ENCODE results near the gene LRP1. TPM values are rescaled to one million over a fixed set of nuclear protein-coding genes. Genes with fewer than 3 reads are reported as not detected.

Gene LRP1
- total RNA-seq, 1 donor from 2014 or later = 369 TPM

- H3K27me3 Mint-ChIP-seq (ENCODE audit: low read depth, unreplicated experiment) = no peaks in the 10 kb centered on the region
- no peak for FAIRE-seq
- TF ChIP-seq, protein P1, sequence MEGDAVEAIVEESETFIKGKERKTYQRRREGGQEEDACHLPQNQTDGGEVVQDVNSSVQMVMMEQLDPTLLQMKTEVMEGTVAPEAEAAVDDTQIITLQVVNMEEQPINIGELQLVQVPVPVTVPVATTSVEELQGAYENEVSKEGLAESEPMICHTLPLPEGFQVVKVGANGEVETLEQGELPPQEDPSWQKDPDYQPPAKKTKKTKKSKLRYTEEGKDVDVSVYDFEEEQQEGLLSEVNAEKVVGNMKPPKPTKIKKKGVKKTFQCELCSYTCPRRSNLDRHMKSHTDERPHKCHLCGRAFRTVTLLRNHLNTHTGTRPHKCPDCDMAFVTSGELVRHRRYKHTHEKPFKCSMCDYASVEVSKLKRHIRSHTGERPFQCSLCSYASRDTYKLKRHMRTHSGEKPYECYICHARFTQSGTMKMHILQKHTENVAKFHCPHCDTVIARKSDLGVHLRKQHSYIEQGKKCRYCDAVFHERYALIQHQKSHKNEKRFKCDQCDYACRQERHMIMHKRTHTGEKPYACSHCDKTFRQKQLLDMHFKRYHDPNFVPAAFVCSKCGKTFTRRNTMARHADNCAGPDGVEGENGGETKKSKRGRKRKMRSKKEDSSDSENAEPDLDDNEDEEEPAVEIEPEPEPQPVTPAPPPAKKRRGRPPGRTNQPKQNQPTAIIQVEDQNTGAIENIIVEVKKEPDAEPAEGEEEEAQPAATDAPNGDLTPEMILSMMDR (IDR thresholded peaks at IDR 0.05; ENCODE audit: insufficient read depth, low read depth, low read length) = no peak
- TF ChIP-seq EZH2 (IDR thresholded peaks at IDR 0.05; ENCODE audit: insufficient read depth, low read length) = no peak
Measured at GRCh38 chr12:57138526-57139272, 10.4 kb downstream of the LRP1 start.

DNA sequence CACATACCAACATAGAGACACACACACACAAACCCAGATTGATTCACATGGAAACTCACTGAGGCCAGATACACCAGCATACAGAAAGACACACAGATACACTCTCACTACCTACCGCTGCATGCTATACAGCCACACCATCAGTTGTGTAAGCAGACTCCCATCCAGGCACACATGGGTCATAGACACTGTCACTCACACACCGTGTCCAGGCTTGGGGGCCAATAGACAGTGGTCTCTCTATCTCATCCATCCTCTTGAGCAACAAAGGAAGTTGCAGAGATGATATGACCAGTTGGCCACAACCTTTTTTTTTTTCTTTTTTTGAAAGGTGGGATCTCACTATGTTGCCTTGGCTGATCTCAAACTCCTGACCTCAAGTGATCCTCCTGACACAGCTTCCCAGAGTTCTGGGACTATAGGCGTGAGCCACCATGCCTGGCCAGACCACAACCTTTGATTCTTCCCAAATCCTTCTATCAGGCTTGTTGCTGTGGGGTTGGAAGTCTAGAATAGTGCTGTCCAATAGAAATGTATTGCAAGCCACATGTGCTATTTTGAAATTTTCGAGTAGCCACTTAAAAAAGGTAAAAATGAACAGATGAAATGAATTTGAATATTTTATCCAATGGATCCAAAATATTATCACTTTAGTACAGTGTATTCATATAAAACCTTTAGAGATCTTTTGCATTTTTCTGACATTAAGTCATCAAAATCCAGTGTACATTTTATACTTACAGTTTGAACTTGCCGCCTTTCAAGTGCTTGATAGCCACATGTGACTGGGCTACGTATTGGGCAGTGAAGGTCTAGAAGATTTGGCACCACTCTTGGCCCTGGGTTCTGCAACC is 11.7 kb downstream of the LRP1 start:
- Histone ChIP-seq H3K36me3 (ENCODE audit: insufficient read depth, low read length) (peaks cover 45% of the 10 kb centered on the region), H3K9ac (ENCODE audit: low read length) (no peak overlapping the region), H3K27me3 (ENCODE audit: insufficient read depth, low read length) (no peaks in the 10 kb centered on the region), H3K4me2 (ENCODE audit: low read length) (no peak overlapping the region), H3K27ac (ENCODE audit: low read depth, low read length) (no peak overlapping the region), H3K4me1 (ENCODE audit: insufficient read depth, low read length) (peaks cover 27% of the 10 kb centered on the region), H2AFZ (ENCODE audit: low read depth, low read length) (no peak overlapping the region), H3K4me3 (ENCODE audit: insufficient read depth, low read depth, low read length) (no peak overlapping the region), H3K79me2 (ENCODE audit: insufficient read depth, low read length) (peaks cover 59% of the 10 kb centered on the region), H3K9me3 (ENCODE audit: insufficient read depth, low read depth, low read length) (no peaks in the 10 kb centered on the region), H4K20me1 (ENCODE audit: insufficient read depth, low read length) (peaks cover 93% of the 10 kb centered on the region)
- Mint-ChIP-seq H3K4me1 (ENCODE audit: low read depth, unreplicated experiment) (peaks cover 59% of the 10 kb centered on the region), H3K9me3 (ENCODE audit: unreplicated experiment) (no peaks in the 10 kb centered on the region), H3K27ac (ENCODE audit: unreplicated experiment) (no peak overlapping the region), H3K4me3 (ENCODE audit: unreplicated experiment) (no peak overlapping the region), H3K36me3 (ENCODE audit: low read depth, unreplicated experiment) (peaks cover 47% of the 10 kb centered on the region), H3K27me3 (ENCODE audit: low read depth, unreplicated experiment) (no peaks in the 10 kb centered on the region)
- DNase-seq (ENCODE audit: low read depth) (peak; percentile 36), FAIRE-seq (no peak)
- TF ChIP-seq EZH2 (IDR thresholded peaks at IDR 0.05; ENCODE audit: insufficient read depth, low read length) = no peak
- TF ChIP-seq, protein P1 (IDR thresholded peaks at IDR 0.05; ENCODE audit: insufficient read depth, low read depth, low read length) = no peak

More at GRCh38 chr12:57138526-57139272, 10.4 kb downstream of the LRP1 start:
- Histone ChIP-seq H3K9ac (ENCODE audit: low read length) (no peak overlapping the region), H3K79me2 (ENCODE audit: insufficient read depth, low read length) (peaks cover 66% of the 10 kb centered on the region), H3K4me3 (ENCODE audit: insufficient read depth, low read depth, low read length) (no peak overlapping the region), H3K27me3 (ENCODE audit: insufficient read depth, low read length) (no peaks in the 10 kb centered on the region), H3K36me3 (ENCODE audit: insufficient read depth, low read length) (peaks cover 32% of the 10 kb centered on the region), H2AFZ (ENCODE audit: low read depth, low read length) (no peak overlapping the region), H3K9me3 (ENCODE audit: insufficient read depth, low read depth, low read length) (no peaks in the 10 kb centered on the region), H4K20me1 (ENCODE audit: insufficient read depth, low read length) (peaks cover 88% of the 10 kb centered on the region), H3K27ac (ENCODE audit: low read depth, low read length) (no peak overlapping the region), H3K4me1 (ENCODE audit: insufficient read depth, low read length) (peaks cover 35% of the 10 kb centered on the region), H3K4me2 (ENCODE audit: low read length) (no peak overlapping the region)
- Mint-ChIP-seq H3K27ac (ENCODE audit: unreplicated experiment) (no peak overlapping the region), H3K36me3 (ENCODE audit: low read depth, unreplicated experiment) (peaks cover 41% of the 10 kb centered on the region), H3K4me1 (ENCODE audit: low read depth, unreplicated experiment) (peaks cover 67% of the 10 kb centered on the region), H3K4me3 (ENCODE audit: unreplicated experiment) (peak overlapping the region; percentile 45), H3K9me3 (ENCODE audit: unreplicated experiment) (no peaks in the 10 kb centered on the region)
- DNase-seq (ENCODE audit: low read depth) = no peak

All from astrocyte (in vitro differentiated cells and primary cell).